Calu3 (cell line): ENCODE measurements around the gene CEP162. TPM values are rescaled to one million over a fixed set of nuclear protein-coding genes. Genes with fewer than 3 reads are reported as not detected.

ENCODE experiments used
- BruUV-seq: library from RNA; stranded (reverse); fragments of 400-500 nt; replicated peaks from 2 replicates; lab custom pipeline; 2021; lab: Mats Ljungman, UMichigan
- CTCF ChIA-PET: fragments of 300-600 bp; sonication (Branson Sonifier 250); formaldehyde crosslinking; loops from one replicate; lab custom pipeline; 2022; ENCODE audit warnings: antibody characterized with exemption; lab: Charles Lee
- DNase-seq: peaks from one replicate; pipeline ENCODE4 v3.0.0; 2022
- H3K27ac Mint-ChIP-seq: one replicate; pipeline ENCODE4 v1.8.0; 2022; ENCODE audit warnings: mixed read lengths; ENCODE audit not compliant: unreplicated experiment
- H3K27me3 Mint-ChIP-seq: one replicate; pipeline ENCODE4 v1.8.0; 2022; ENCODE audit warnings: mixed read lengths; ENCODE audit not compliant: unreplicated experiment
- H3K36me3 Mint-ChIP-seq: one replicate; pipeline ENCODE4 v1.8.0; 2022; ENCODE audit warnings: mild to moderate bottlenecking, moderate library complexity, mixed read lengths; ENCODE audit not compliant: insufficient read depth, unreplicated experiment
- H3K4me1 Mint-ChIP-seq: one replicate; pipeline ENCODE4 v1.8.0; 2022; ENCODE audit warnings: mild to moderate bottlenecking, low read depth, mixed read lengths; ENCODE audit not compliant: unreplicated experiment
- H3K4me3 Mint-ChIP-seq: one replicate; pipeline ENCODE4 v1.8.0; 2022; ENCODE audit warnings: mild to moderate bottlenecking, low read depth, moderate library complexity, mixed read lengths; ENCODE audit not compliant: unreplicated experiment
- H3K9me3 Mint-ChIP-seq: one replicate; pipeline ENCODE4 v1.8.0; 2022; ENCODE audit warnings: low read depth, mixed read lengths; ENCODE audit not compliant: unreplicated experiment
- intact Hi-C: fragments of 100-400 bp; cut with micrococcal nuclease; formaldehyde crosslinking; loops from one replicate; pipeline ENCODE4 v1.10.0; 2022; ENCODE audit not compliant: unreplicated experiment
- total RNA-seq: library from RNA; stranded (reverse); gene quantifications from 2 replicates; pipeline ENCODE4 v1.2.3, GENCODE V29; 2022
- TF ChIP-seq, protein P1 (sequence below): fragments of 200-600 bp; IDR thresholded peaks from one replicate; pipeline ENCODE4 v1.8.0; 2022; ENCODE audit warnings: antibody characterized with exemption; ENCODE audit not compliant: unreplicated experiment

The CEP162 gene
- total RNA-seq, 1 experiment from 2014 or later: 8.2 TPM

DNA sequence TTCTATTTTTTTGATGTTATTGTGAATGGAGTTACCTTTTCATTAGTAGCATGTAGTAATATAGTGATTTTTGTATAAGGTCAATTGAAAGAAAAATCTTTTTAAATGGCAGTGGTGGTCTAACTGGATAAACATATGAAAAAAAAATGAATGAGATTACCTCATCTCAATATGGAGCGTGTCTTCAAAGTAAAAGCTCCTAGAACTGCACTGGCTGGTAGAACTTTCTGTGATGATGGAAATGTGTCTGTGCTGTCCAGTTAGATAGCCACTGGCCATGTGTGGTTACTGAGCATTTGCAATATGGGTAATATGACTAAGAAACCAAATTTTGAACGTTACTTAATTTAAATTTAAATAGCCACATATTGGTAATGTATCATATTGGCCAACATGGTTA is 149.8 kb downstream of the CEP162 start:
- intact Hi-C loops: no loop called here

DNA sequence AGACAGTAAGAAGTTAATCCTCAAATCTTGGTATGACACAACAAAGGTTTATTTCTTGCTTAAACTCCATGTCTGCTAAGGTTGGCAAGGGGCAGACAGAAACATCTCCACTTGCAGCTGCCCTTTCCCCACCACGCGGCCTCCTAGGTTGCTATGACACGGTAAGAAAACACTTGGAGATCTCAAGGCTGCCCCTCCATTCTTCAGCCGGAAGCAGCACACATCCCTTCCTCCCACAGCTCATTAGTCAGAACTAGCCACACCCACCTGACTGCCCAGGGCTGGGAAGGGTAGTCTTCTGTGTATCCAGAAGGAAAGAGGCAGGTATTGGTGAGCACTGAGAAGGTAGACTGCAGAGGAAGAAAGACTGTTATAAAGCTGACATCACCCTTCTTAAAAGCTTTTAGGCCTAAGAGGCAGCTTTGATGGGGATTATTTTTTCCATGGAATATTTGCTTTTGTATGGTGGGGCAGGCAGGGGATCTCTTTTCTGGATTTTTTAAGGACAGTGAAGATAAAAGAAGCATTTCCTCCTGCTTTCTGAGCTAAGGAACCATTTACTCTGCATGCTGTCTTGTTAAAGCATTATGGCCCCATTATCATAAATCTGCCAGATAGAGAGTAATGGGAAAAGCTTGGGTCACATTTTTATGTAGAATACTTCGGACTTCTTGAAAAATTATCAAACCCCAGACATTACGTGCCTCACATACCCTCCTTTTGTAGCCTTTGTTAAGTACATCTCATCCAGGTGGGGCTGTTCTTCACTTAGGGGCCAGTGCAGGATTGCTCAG is 152.3 kb downstream of the CEP162 start:
- H3K36me3 Mint-ChIP-seq: no peaks in the 10 kb centered on the region
- DNase-seq: no peak
- H3K4me1 Mint-ChIP-seq: no peaks in the 10 kb centered on the region
- no peak overlapping the region for H3K27ac Mint-ChIP-seq
- intact Hi-C loops: no loop called here
- CTCF ChIA-PET: no interaction called here
- BruUV-seq: no TSS peak
- no peaks in the 10 kb centered on the region for H3K9me3 Mint-ChIP-seq
- TF ChIP-seq, protein P1, sequence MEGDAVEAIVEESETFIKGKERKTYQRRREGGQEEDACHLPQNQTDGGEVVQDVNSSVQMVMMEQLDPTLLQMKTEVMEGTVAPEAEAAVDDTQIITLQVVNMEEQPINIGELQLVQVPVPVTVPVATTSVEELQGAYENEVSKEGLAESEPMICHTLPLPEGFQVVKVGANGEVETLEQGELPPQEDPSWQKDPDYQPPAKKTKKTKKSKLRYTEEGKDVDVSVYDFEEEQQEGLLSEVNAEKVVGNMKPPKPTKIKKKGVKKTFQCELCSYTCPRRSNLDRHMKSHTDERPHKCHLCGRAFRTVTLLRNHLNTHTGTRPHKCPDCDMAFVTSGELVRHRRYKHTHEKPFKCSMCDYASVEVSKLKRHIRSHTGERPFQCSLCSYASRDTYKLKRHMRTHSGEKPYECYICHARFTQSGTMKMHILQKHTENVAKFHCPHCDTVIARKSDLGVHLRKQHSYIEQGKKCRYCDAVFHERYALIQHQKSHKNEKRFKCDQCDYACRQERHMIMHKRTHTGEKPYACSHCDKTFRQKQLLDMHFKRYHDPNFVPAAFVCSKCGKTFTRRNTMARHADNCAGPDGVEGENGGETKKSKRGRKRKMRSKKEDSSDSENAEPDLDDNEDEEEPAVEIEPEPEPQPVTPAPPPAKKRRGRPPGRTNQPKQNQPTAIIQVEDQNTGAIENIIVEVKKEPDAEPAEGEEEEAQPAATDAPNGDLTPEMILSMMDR: no peak
- H3K27me3 Mint-ChIP-seq: no peaks in the 10 kb centered on the region
- H3K4me3 Mint-ChIP-seq: no peak overlapping the region

More for the DNA sequence above, 149.8 kb downstream of the CEP162 start:
- no TSS peak for BruUV-seq
- Mint-ChIP-seq H3K27me3 (no peaks in the 10 kb centered on the region), H3K4me1 (no peaks in the 10 kb centered on the region), H3K9me3 (no peaks in the 10 kb centered on the region), H3K4me3 (no peak overlapping the region), H3K36me3 (no peaks in the 10 kb centered on the region), H3K27ac (no peak overlapping the region)
- no peak for DNase-seq
- TF ChIP-seq, protein P1: no peak
- CTCF ChIA-PET: no interaction called here

Other genes with a start within 250 kb of the CEP162 start
- gene MRAP2, start 193.9 kb downstream of the CEP162 start, total RNA-seq: 0.22 and 0.38 TPM in 2 replicates